Hematopoietic multipotent progenitor cell (in vitro differentiated cells): ENCODE data around the gene SERINC3. TPM values are rescaled to one million over a fixed set of nuclear protein-coding genes. Genes with fewer than 3 reads are reported as not detected.

Source experiments
- small RNA-seq: library from RNA; depleted of rRNA; stranded (forward); fragments of <200 nt; gene quantifications from one replicate; pipeline ENCODE3, GENCODE V24; 2012
- total RNA-seq: library from RNA; depleted of rRNA; stranded (reverse); fragments of >200 nt; gene quantifications from one replicate; pipeline ENCODE4 v1.2.3, GENCODE V29; 2012

Gene SERINC3
- total RNA-seq, 1 donor, result 95.3 TPM

Small RNAs within 50 kb of the gene (small RNA-seq; reads per million reads assigned to genes)
- gene RPL37AP1, result not detected

Other genes with a start within 250 kb of the SERINC3 start
- gene FITM2, start 210.9 kb downstream of the SERINC3 start, total RNA-seq, result 2.2 TPM
- gene R3HDML, start 185.0 kb downstream of the SERINC3 start, total RNA-seq, result not detected
- under 0.01 TPM for gene HNF4A, start 166.4 kb downstream of the SERINC3 start, total RNA-seq
- gene TTPAL, start 46.2 kb downstream of the SERINC3 start, total RNA-seq, result 2.4 TPM
- 45.2 TPM for gene PKIG, start 60.5 kb upstream of the SERINC3 start, total RNA-seq
- gene ADA, start 129.6 kb upstream of the SERINC3 start, total RNA-seq, result 96.7 TPM
- under 0.01 TPM for gene CCN5, start 193.3 kb upstream of the SERINC3 start, total RNA-seq
- 0.27 TPM for gene KCNK15, start 223.8 kb upstream of the SERINC3 start, total RNA-seq